Lower lobe of right lung (tissue), 2 donors: ENCODE measurements around the gene KIF3A. TPM values are rescaled to one million over a fixed set of nuclear protein-coding genes. Genes with fewer than 3 reads are reported as not detected.

Source experiments
- ATAC-seq, 2 donors: fragments of 200-7000 bp; cut with Tn5 transposase; one replicate each; pipeline ENCODE4 v1.9.1; 2020 to 2022; ENCODE audit warnings: mild to moderate bottlenecking in 2 of 2, moderate library complexity in 2 of 2
- DNase-seq: peaks from one replicate; pipeline ENCODE4 v3.0.0-alpha.2; 2020
- H3K27ac ChIP-seq: fragments of 200-600 bp; one replicate; pipeline ENCODE4 v1.8.0; 2022
- H3K27me3 ChIP-seq: fragments of 200-600 bp; one replicate; pipeline ENCODE4 v1.8.0; 2022; ENCODE audit warnings: low read depth
- H3K36me3 ChIP-seq: fragments of 200-600 bp; one replicate; pipeline ENCODE4 v1.8.0; 2022; ENCODE audit warnings: mild to moderate bottlenecking
- H3K4me1 ChIP-seq: fragments of 200-600 bp; one replicate; pipeline ENCODE4 v1.8.0; 2022
- H3K4me3 ChIP-seq: fragments of 200-600 bp; one replicate; pipeline ENCODE4 v1.8.0; 2022; ENCODE audit warnings: mild to moderate bottlenecking
- H3K9me3 ChIP-seq: fragments of 200-600 bp; one replicate; pipeline ENCODE4 v1.8.0; 2022
- CTCF ChIP-seq: fragments of 200-600 bp; IDR thresholded peaks from one replicate; pipeline ENCODE4 v1.8.0; 2022; ENCODE audit warnings: antibody characterized with exemption, mild to moderate bottlenecking
- intact Hi-C: fragments of 100-400 bp; cut with DNase I; formaldehyde crosslinking; loops from one replicate; pipeline ENCODE4 v1.11.0; 2022
- total RNA-seq: library from RNA; stranded (reverse); fragmentation: NEBNext Ultra II Directional; extraction: Animal tissue kit (Norgen Biotek cat#: 25700); gene quantifications from one replicate; pipeline ENCODE4 v1.2.1, GENCODE V29; 2021
- donor health status: DM: no; HTN: yes; CAD: no; lungs with severe emphysema.

KIF3A gene
- total RNA-seq, 1 donor from 2014 or later: 10.8 TPM

- Histone ChIP-seq H3K4me1 (peaks cover 7% of the 10 kb centered on the region), H3K4me3 (no peak overlapping the region), H3K27ac (no peak overlapping the region), H3K9me3 (no peaks in the 10 kb centered on the region), H3K36me3 (no peaks in the 10 kb centered on the region), H3K27me3 (no peaks in the 10 kb centered on the region)
- TF ChIP-seq CTCF: no peak
- ATAC-seq: no peak
- no peak for DNase-seq
- intact Hi-C loops: no loop called here
These were observed 55.4 kb downstream of the KIF3A start for GRCh38 chr5:132681983-132682382.

DNA sequence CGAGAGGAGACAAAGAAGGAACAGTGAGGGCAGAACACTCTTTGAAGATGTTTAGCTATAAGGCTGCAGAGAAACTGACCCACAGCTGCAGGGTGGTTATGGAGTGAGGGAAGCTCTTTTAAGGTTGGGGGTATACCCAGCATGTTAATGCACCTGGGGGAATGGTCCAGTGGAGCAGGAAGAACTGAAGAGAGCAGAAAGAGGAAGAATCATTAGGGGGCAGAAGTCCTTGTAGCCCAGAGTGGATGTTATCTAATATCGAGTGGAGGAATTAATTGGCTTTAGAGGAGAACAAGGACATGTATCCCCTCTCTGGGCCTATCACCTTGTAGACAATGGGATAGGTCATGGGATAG, 55.9 kb downstream of the KIF3A start:
- Histone ChIP-seq H3K9me3 (no peaks in the 10 kb centered on the region), H3K27ac (no peak overlapping the region), H3K4me1 (peaks cover 12% of the 10 kb centered on the region), H3K27me3 (no peaks in the 10 kb centered on the region), H3K4me3 (no peak overlapping the region), H3K36me3 (no peaks in the 10 kb centered on the region)
- no peak for DNase-seq
- TF ChIP-seq CTCF: no peak
- intact Hi-C loops: no loop called here
- no peak for ATAC-seq

DNA sequence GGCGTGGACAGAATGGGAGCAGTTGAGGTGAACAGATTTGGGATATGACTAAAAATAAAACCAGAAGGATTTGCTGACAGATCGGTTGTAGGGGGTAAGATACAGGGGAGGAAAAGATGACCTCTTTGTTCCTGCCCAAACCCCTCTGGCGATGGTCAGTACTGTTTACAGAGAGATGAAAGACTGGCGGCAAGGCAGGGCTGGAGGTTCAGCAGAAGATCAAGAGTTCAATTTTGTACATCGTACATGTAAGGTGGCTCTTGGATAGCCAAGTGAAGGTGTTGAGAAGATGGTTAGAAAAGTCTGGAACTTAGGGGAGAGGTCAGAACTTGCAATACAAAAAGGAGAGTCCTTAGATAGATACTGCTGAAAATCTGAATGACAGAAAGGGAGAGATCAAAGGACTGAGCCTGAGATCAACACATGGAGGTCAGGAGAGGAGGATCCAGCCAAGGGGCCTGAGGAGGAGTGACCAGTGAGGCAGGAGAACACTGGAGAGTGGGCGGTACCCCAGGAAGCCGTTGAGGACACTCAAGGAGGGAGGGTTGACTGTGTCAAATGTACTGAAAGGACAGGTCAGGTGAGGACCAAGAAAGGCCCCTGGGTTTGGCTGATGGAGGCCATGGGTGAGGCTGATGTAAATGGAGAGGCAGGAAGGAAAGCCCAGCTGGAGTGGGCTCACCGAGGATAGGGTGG, 56.4 kb downstream of the KIF3A start:
- intact Hi-C loops: no loop called here
- DNase-seq (no peak), ATAC-seq (no peak)
- Histone ChIP-seq H3K27me3 (no peaks in the 10 kb centered on the region), H3K4me1 (peaks cover 12% of the 10 kb centered on the region), H3K27ac (no peak overlapping the region), H3K9me3 (no peaks in the 10 kb centered on the region), H3K4me3 (no peak overlapping the region), H3K36me3 (no peaks in the 10 kb centered on the region)
- TF ChIP-seq CTCF: no peak

DNA sequence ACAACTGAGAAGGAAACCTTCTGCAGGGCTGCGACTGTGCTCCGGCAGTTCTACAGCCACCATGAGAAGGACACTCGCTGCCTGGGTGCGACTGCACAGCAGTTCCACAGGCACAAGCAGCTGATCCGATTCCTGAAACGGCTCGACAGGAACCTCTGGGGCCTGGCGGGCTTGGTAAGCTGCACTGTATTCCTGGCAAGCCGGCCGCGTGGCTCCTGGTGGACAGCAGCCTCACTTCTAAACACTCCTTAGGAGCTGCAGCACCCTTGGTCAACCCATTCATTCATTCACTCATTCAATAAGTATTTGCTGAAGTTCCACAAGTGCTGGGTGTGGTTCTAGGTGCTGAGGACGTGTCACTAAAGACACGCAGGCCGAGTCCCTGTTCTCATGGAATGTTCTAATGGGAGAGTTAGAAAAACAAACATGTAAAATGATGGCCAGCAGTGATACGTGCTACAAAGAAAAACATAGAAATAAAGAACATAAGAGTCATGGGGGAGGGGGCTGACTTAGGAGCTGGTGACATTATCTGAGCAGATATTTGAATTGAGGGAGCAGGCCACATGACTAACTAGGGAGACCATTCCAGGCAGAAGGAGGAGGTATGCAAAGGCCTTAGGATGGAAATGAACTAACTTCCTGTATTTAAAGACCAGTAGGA, 57.5 kb downstream of the KIF3A start:
- Histone ChIP-seq H3K4me1 (peaks cover 12% of the 10 kb centered on the region), H3K27ac (no peak overlapping the region), H3K9me3 (no peaks in the 10 kb centered on the region), H3K27me3 (no peaks in the 10 kb centered on the region), H3K4me3 (no peak overlapping the region), H3K36me3 (no peaks in the 10 kb centered on the region)
- TF ChIP-seq CTCF: no peak
- DNase-seq (no peak), ATAC-seq (peak; percentile 25 to 29)
- intact Hi-C loops: no loop called here

- ATAC-seq: no peak
- H3K4me3 ChIP-seq: no peak overlapping the region
- no peak for DNase-seq
- H3K4me1 ChIP-seq: peaks cover 15% of the 10 kb centered on the region
- no peak for TF ChIP-seq CTCF
- H3K9me3 ChIP-seq: no peaks in the 10 kb centered on the region
- no peaks in the 10 kb centered on the region for H3K36me3 ChIP-seq
- no peak overlapping the region for H3K27ac ChIP-seq
- H3K27me3 ChIP-seq: no peaks in the 10 kb centered on the region
- intact Hi-C loops: no loop called here
These were observed 58.2 kb downstream of the KIF3A start for GRCh38 chr5:132679166-132679565.
